Hindlimb muscle (tissue), 1 donor: ENCODE data around the gene PCDH18. TPM values are rescaled to one million over a fixed set of nuclear protein-coding genes. Genes with fewer than 3 reads are reported as not detected.
"Not testable (repeated sequence)": the region's sequence is repeated elsewhere in the genome, so short reads cannot be mapped to it uniquely, and the experiment has no call there.

ENCODE experiments used
- DNase-seq: peaks from one replicate; pipeline ENCODE4 v3.0.0-alpha.2; 2013
- polyA plus RNA-seq: library from polyadenylated mRNA; unstranded; fragments of 120-200 nt; gene quantifications from one replicate; pipeline ENCODE4 v1.2.1, GENCODE V29; 2013; ENCODE audit not compliant: insufficient read length

The PCDH18 gene, protein sequence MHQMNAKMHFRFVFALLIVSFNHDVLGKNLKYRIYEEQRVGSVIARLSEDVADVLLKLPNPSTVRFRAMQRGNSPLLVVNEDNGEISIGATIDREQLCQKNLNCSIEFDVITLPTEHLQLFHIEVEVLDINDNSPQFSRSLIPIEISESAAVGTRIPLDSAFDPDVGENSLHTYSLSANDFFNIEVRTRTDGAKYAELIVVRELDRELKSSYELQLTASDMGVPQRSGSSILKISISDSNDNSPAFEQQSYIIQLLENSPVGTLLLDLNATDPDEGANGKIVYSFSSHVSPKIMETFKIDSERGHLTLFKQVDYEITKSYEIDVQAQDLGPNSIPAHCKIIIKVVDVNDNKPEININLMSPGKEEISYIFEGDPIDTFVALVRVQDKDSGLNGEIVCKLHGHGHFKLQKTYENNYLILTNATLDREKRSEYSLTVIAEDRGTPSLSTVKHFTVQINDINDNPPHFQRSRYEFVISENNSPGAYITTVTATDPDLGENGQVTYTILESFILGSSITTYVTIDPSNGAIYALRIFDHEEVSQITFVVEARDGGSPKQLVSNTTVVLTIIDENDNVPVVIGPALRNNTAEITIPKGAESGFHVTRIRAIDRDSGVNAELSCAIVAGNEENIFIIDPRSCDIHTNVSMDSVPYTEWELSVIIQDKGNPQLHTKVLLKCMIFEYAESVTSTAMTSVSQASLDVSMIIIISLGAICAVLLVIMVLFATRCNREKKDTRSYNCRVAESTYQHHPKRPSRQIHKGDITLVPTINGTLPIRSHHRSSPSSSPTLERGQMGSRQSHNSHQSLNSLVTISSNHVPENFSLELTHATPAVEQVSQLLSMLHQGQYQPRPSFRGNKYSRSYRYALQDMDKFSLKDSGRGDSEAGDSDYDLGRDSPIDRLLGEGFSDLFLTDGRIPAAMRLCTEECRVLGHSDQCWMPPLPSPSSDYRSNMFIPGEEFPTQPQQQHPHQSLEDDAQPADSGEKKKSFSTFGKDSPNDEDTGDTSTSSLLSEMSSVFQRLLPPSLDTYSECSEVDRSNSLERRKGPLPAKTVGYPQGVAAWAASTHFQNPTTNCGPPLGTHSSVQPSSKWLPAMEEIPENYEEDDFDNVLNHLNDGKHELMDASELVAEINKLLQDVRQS
- polyA plus RNA-seq = 46.1 TPM

- DNase-seq = peak; percentile 98
These were observed at the start of gene PCDH18 for GRCh38 chr4:137531986-137532868. Gene PCDH18 (minus strand): TSS chr4:137532494. CDS start chr4:137532088, 406 bp downstream.

DNA sequence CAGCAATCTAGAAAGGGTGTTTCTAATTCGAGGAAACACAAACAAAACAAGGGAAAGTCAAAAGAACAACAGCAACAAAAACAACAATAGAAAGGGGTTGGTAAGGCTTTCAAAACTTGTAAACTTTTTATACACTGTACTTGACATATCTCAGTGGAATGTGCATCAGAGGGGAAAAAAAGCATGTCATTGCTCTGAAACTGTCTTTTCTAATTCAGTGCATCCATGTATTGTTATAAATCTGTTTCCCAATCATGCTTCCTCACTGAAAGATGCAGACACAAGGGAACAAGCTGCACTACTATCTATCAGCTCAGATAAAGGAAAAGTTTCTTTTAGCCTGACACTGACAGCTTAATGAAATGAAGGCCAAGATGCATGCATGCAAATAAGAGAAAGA is 44.2 kb upstream of the PCDH18 start:
- DNase-seq = no peak

DNA sequence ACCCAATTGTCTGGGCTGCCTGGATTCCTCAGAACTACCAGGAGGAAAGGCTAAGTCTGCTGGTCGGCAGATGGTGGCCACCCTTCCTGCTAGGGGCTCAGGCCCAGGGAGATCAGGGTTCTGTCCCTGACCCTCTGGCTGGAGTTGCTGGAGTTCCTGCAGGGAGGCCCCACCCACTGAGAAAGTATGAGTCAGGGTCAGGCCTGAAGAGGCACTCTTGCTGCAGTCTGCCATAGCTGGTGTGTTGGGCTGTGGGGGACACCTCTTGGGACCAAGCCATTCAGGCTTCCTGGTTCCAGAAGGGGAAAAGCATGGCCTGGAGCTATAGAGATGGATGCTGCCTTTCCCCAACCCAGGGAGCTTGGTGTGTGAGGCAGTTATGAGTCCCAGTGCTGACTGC is 40.4 kb upstream of the PCDH18 start:
- DNase-seq = no peak

DNA sequence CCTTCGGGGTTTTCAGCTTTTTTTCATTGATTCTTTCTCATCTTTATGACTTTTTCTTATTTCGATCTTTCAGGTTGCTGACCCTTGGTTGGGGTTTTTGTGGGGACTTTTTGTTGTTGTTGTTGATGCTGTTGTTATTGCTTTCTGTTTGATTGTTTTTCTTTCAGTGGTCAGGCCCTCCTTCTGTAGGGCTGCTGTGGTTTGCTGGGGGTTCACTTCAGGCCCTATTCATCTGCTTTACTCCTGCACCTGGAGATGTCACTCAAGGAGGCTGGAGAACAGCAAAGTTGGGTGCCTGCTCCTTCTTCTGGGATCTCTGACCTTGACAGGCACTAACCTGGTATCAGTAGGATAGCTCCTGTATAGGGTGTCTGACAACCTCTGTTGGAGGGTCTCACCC is 39.9 kb upstream of the PCDH18 start:
- DNase-seq = no peak

- no peak for DNase-seq
These were observed 27.5 kb upstream of the PCDH18 start for GRCh38 chr4:137559801-137560200.

- DNase-seq = no peak
These were observed 26.7 kb upstream of the PCDH18 start for GRCh38 chr4:137558951-137559350.

DNA sequence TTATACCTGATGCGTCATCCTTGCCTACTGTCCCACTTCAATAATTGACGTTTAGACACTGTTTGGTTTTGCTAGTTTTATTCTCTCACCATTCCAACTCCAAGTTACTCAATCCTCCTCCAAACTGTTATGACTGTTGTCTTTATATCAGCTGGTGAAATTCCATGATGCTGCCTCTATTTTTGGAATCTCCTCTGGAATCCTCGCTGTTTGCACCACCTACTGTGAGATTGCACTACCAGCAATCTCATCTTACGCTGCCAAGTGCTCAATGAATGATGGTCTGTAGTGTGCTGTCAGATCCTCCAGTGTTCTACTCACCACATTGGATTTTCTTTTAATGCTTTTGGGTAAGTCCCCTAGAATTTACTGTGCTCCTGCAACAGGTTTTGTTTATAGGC is 13.2 kb upstream of the PCDH18 start:
- no peak for DNase-seq

DNA sequence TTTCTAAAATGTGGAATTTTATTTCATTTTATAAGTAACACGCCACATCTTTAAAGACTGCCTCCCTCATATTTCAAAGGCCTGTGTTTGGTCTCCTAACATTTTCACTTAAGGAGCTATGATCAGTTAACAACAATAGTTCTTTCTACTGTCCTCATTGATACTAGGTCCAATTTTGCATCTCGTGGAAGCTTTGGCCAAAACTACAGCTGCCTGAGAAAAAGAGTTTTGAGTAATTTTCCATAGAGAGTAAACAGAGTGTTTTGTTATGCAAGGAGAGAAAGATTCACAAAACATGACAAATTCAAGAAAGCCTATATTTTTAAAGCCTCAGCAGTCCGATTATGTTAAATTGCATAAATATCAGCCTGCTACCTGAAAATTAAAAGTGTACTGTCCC is 11.4 kb upstream of the PCDH18 start:
- no peak for DNase-seq

GRCh38 chr4:137543198-137543597 is 10.9 kb upstream of the PCDH18 start:
- DNase-seq = no peak

- no peak for DNase-seq
These were observed 9.8 kb upstream of the PCDH18 start for GRCh38 chr4:137541876-137542646.

DNA sequence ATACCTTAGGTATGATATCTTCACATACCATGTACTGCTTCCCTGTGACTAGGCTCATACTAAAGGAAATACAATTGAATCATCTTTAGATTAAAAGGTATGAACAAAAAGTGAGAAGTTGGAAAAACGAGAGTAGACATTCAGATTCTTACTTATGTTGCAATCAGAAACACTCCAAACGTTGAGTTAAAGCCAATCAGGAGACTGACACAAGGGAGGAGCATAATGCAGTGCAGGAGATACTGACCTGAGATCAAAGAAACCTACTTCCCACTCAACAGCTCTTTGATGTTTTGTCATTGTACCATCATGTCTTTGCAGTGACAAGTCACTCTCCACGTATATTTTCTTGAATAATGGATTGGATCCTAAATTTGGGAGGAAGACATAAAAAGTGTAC is 8.9 kb upstream of the PCDH18 start:
- no peak for DNase-seq

GRCh38 chr4:137540356-137540755 is 8.1 kb upstream of the PCDH18 start:
- no peak for DNase-seq

- no peak for DNase-seq
These were observed 6.2 kb upstream of the PCDH18 start for GRCh38 chr4:137538526-137538925.

GRCh38 chr4:137537807-137538206 is 5.5 kb upstream of the PCDH18 start:
- DNase-seq = not testable (repeated sequence)

DNA sequence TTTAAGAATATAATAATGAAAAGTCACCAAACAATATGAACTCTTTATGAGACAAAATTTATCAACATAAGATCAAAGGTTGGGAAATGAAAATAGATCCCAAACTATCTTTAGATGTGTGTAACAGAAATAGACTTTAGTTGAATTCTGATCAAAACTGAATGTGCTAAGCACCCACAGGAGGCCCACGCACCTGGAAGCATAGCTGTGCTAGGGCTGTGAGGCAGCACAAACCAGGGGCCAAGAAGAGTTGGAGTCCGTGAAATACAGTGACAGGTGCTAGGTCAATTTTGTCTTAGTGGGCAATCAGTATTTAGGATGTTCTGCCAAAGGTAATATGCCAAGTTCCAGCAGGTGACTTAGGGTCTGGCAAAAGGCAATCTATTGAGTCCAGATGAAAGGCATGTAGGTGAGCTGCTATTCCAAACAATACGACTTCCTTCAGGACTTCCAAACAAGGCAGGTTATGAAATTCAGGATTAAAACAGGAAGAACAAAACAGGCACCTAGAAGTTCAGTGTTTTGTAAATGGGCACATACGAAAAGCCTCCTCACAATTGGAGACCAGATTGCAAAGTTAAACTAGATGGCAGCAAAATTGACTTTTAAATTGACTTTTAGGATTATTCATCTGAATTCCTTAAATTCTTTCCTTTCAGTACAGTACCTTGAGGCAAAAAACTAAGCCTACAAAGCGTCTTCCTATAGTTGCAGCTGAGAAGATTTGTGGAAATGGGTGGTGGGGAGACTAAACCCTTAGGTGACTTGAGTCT is 4.7 kb upstream of the PCDH18 start:
- no peak for DNase-seq

- no peak for DNase-seq
These were observed 3.4 kb upstream of the PCDH18 start for GRCh38 chr4:137535718-137536117.

DNA sequence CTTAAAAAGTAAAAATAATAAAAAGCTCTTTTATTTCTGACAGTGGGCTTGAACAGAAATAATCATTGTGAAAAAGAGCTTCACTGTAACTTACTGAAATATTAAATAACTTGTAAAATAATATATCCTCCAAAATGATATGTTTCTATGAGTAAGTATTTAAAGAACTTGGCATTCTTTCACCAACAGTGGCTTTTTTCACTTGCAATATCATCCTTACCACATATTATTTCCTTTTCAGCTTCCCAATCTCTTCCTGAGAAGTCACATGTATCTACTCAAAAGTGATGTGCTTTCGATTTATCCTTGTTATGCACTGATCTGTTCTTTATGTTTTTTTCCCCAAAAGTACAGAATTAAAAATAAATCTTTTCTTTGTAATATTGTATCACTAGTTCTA is 2.2 kb upstream of the PCDH18 start:
- no peak for DNase-seq

GRCh38 chr4:137533855-137534254 is 1.6 kb upstream of the PCDH18 start:
- no peak for DNase-seq

DNA sequence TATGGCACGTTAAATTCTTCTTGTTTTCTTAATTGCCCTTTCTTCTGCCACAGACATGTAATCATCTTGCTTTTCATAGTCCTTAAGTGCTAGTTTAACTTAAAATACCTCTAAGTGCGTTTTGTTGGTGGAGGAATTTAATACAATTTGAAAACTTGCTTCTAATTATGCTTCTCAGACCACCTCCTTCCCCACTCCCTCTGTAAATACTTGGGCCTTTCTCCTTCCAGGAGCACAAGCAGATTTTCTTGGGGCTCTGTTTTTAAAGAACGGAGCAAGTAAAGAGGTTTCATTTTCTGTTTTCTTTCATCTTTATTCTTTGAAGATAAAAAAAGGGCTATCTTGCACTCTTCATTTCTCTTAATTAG is 559 bp upstream of the PCDH18 start:
- DNase-seq = no peak

DNA sequence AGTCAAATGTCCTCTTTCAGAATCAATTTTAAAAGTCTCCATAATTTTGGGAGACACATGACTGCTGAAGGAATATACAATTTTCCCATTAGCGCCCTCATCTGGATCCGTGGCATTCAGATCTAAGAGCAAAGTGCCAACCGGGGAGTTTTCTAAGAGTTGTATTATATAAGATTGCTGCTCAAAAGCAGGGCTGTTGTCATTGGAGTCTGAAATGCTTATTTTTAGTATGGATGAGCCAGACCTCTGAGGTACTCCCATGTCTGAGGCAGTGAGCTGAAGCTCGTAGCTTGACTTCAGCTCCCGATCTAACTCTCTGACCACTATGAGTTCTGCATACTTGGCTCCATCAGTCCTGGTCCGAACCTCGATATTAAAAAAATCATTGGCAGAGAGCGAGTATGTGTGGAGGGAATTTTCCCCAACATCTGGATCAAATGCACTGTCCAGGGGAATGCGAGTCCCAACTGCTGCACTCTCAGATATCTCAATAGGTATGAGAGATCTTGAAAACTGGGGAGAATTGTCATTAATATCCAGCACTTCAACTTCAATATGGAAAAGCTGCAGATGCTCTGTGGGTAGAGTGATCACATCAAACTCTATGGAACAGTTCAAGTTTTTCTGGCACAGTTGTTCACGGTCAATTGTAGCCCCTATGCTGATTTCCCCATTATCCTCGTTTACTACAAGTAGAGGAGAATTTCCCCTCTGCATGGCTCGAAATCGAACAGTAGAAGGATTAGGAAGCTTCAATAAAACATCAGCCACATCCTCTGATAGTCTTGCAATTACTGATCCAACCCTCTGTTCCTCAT is 917 bp downstream of the PCDH18 start:
- DNase-seq = peak; percentile 69
